Measurements from ENCODE around the gene ORAI2. TPM values are rescaled to one million over a fixed set of nuclear protein-coding genes. Genes with fewer than 3 reads are reported as not detected.
"Not testable (repeated sequence)": the region's sequence is repeated elsewhere in the genome, so short reads cannot be mapped to it uniquely, and the experiment has no call there.

ORAI2 gene
- 24.6 and 25.6 TPM in 2 replicates for total RNA-seq (2014; rRNA removed; shearing (Covaris generic))

GRCh38 chr7:102433219-102434038, at the start of gene ORAI2:
Gene ORAI2, plus strand, starts transcription at chr7:102433575. Its CDS starts 5,382 bp downstream, at chr7:102438957.
- peaks cover 5% of the 10 kb centered on the region; the same call in 1 of the 2 replicates for H3K4me1 ChIP-seq
- DNase-seq: peak; percentile 78 to 83
- no peaks in the 10 kb centered on the region for H3K36me3 ChIP-seq
- H3K9me3 ChIP-seq (replicated peaks): no peaks in the 10 kb centered on the region
- peak within 1 kb of the TSS; percentile 96 for H3K4me3 ChIP-seq
- no peaks in the 10 kb centered on the region for H3K27me3 ChIP-seq
- H3K27ac ChIP-seq: peak within 1 kb of the TSS; percentile 28; the same call in 1 of the 2 replicates

GRCh38 chr7:102387064-102387463, 46.3 kb upstream of the ORAI2 start:
- no peaks in the 10 kb centered on the region for H3K4me1 ChIP-seq
- no peaks in the 10 kb centered on the region for H3K9me3 ChIP-seq (replicated peaks)
- H3K27me3 ChIP-seq: no peaks in the 10 kb centered on the region
- no peak overlapping the region for H3K27ac ChIP-seq
- DNase-seq: no peak
- peaks cover 22% of the 10 kb centered on the region for H3K36me3 ChIP-seq
- H3K4me3 ChIP-seq: no peak overlapping the region

- Histone ChIP-seq H3K4me3 (no peak overlapping the region), H3K27ac (no peak overlapping the region), H3K9me3 (replicated peaks) (no peaks in the 10 kb centered on the region), H3K36me3 (peaks cover 32% of the 10 kb centered on the region), H3K4me1 (no peaks in the 10 kb centered on the region), H3K27me3 (no peaks in the 10 kb centered on the region)
- DNase-seq: no peak
Measured at GRCh38 chr7:102389810-102390209, 43.6 kb upstream of the ORAI2 start.

- Histone ChIP-seq H3K4me3 (no peak overlapping the region), H3K9me3 (replicated peaks) (no peaks in the 10 kb centered on the region), H3K4me1 (no peaks in the 10 kb centered on the region), H3K36me3 (peaks cover 25% of the 10 kb centered on the region), H3K27me3 (no peaks in the 10 kb centered on the region), H3K27ac (no peak overlapping the region)
- peak; percentile 87 to 92 for DNase-seq
Measured at GRCh38 chr7:102390697-102391484, 42.5 kb upstream of the ORAI2 start.

GRCh38 chr7:102392330-102392729, 41.0 kb upstream of the ORAI2 start:
- Histone ChIP-seq H3K4me3 (no peak overlapping the region), H3K36me3 (peaks cover 22% of the 10 kb centered on the region), H3K27me3 (no peaks in the 10 kb centered on the region), H3K4me1 (peaks cover 5% of the 10 kb centered on the region), H3K27ac (no peak overlapping the region), H3K9me3 (replicated peaks) (no peaks in the 10 kb centered on the region)
- no peak for DNase-seq

GRCh38 chr7:102393467-102393866, 39.9 kb upstream of the ORAI2 start:
- Histone ChIP-seq H3K36me3 (peaks cover 22% of the 10 kb centered on the region), H3K27ac (peak overlapping the region; percentile 26; the same call in 1 of the 2 replicates), H3K4me1 (peaks cover 5% of the 10 kb centered on the region), H3K4me3 (no peak overlapping the region), H3K9me3 (replicated peaks) (no peaks in the 10 kb centered on the region), H3K27me3 (no peaks in the 10 kb centered on the region)
- peak in 1 of 2 experiments; percentile 49 for DNase-seq

GRCh38 chr7:102395592-102395872, 37.8 kb upstream of the ORAI2 start:
- Histone ChIP-seq H3K9me3 (replicated peaks) (no peaks in the 10 kb centered on the region), H3K36me3 (peaks cover 36% of the 10 kb centered on the region), H3K27ac (peak overlapping the region; percentile 56), H3K4me3 (peak overlapping the region; percentile 87), H3K4me1 (peaks cover 5% of the 10 kb centered on the region), H3K27me3 (no peaks in the 10 kb centered on the region)
- no peak for DNase-seq

- Histone ChIP-seq H3K36me3 (peaks cover 41% of the 10 kb centered on the region), H3K27ac (peak within 1 kb of the TSS; percentile 56), H3K27me3 (no peaks in the 10 kb centered on the region), H3K9me3 (replicated peaks) (no peaks in the 10 kb centered on the region), H3K4me1 (peaks cover 5% of the 10 kb centered on the region), H3K4me3 (peak within 1 kb of the TSS; percentile 87)
- DNase-seq: peak; percentile 92 to 95
Measured at GRCh38 chr7:102395873-102396709, 37.3 kb upstream of the ORAI2 start, which contains the start of gene PRKRIP1. Gene PRKRIP1, plus strand, starts transcription at chr7:102396363. Its CDS starts 49 bp downstream, at chr7:102396412.

GRCh38 chr7:102396710-102397019, 36.7 kb upstream of the ORAI2 start:
- Histone ChIP-seq H3K4me1 (peaks cover 5% of the 10 kb centered on the region), H3K27me3 (no peaks in the 10 kb centered on the region), H3K27ac (peak overlapping the region; percentile 56), H3K4me3 (peak overlapping the region; percentile 87), H3K9me3 (replicated peaks) (no peaks in the 10 kb centered on the region), H3K36me3 (peaks cover 39% of the 10 kb centered on the region)
- DNase-seq: no peak

- Histone ChIP-seq H3K27ac (no peak overlapping the region), H3K4me3 (no peak overlapping the region), H3K36me3 (peaks cover 46% of the 10 kb centered on the region), H3K27me3 (no peaks in the 10 kb centered on the region), H3K9me3 (replicated peaks) (no peaks in the 10 kb centered on the region), H3K4me1 (peaks cover 5% of the 10 kb centered on the region)
- DNase-seq: no peak
Measured at GRCh38 chr7:102398543-102398942, 34.8 kb upstream of the ORAI2 start.

- peaks cover 56% of the 10 kb centered on the region for H3K36me3 ChIP-seq
Measured at GRCh38 chr7:102400360-102400759, 33.0 kb upstream of the ORAI2 start.

GRCh38 chr7:102403563-102403962, 29.8 kb upstream of the ORAI2 start:
- Histone ChIP-seq H3K36me3 (peaks cover 85% of the 10 kb centered on the region), H3K4me1 (no peaks in the 10 kb centered on the region), H3K4me3 (no peak overlapping the region), H3K27me3 (no peaks in the 10 kb centered on the region), H3K9me3 (replicated peaks) (no peaks in the 10 kb centered on the region), H3K27ac (no peak overlapping the region)
- DNase-seq: no peak

More at GRCh38 chr7:102400360-102400759, 33.0 kb upstream of the ORAI2 start:
- no peak overlapping the region for H3K27ac ChIP-seq
- DNase-seq: no peak
- no peak overlapping the region for H3K4me3 ChIP-seq
- H3K27me3 ChIP-seq: no peaks in the 10 kb centered on the region
- H3K4me1 ChIP-seq: peaks cover 5% of the 10 kb centered on the region
- no peaks in the 10 kb centered on the region for H3K9me3 ChIP-seq (replicated peaks)

GRCh38 chr7:102404005-102404861, 29.1 kb upstream of the ORAI2 start:
- peak; percentile 48 to 67 for DNase-seq
- Histone ChIP-seq H3K4me3 (no peak overlapping the region), H3K4me1 (no peaks in the 10 kb centered on the region), H3K27ac (no peak overlapping the region), H3K36me3 (peaks cover 85% of the 10 kb centered on the region), H3K9me3 (replicated peaks) (no peaks in the 10 kb centered on the region), H3K27me3 (no peaks in the 10 kb centered on the region)

GRCh38 chr7:102404862-102405188, 28.6 kb upstream of the ORAI2 start:
- not testable (repeated sequence) for H3K4me1 ChIP-seq; H3K4me3 ChIP-seq; H3K27me3 ChIP-seq; H3K9me3 ChIP-seq (replicated peaks); DNase-seq; H3K27ac ChIP-seq
- H3K36me3 ChIP-seq: peaks cover 86% of the 10 kb centered on the region
